ENCODE measurements around the gene HIRA.

The HIRA gene

GRCh38 chr22:19412478-19412877 is 19.1 kb downstream of the HIRA start:
- no peak for DNase-seq (ENCODE audit: low read depth in 2 of 3, low spot score in 2 of 3)

- no peak for DNase-seq (ENCODE audit: low read depth in 2 of 3, low spot score in 2 of 3)
Measured at GRCh38 chr22:19411690-19412045, 19.9 kb downstream of the HIRA start.

DNA sequence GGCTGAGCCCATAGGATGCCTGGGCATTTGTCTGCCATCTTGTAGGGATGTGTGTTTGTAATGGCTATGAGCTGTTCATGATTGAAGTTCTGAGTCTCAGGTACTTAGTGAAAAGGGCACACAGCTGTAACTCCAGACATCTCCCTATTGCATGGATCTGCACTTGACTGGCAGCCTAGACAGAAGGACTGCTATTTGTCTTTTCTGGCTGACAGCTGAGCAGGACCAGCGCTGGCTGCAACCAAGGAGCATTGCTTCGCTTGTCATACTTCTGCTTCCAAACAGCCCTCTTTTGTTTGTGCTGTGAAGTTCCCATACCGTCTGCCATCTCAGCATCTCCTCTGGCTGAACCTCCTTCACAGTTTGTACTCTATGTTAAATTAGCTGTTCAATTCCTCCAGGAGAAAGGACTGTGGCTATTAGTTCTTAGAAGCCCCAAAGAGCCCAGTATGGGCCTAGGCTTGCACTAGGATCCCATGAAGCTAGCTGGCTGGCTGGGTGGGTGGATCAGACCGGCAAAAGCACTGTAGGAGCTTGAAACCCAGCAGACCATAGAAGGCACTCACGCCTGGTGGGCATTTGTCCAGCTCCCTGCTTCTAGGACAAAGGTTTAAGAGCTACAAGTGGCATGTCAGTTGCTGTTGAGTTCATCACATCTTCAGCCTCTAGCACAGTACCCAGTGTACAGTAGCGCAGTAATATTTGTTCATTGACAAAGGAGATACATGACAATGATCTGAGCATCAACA is 20.4 kb downstream of the HIRA start:
- DNase-seq (ENCODE audit: low read depth in 2 of 3, low spot score in 2 of 3), result no peak

DNA sequence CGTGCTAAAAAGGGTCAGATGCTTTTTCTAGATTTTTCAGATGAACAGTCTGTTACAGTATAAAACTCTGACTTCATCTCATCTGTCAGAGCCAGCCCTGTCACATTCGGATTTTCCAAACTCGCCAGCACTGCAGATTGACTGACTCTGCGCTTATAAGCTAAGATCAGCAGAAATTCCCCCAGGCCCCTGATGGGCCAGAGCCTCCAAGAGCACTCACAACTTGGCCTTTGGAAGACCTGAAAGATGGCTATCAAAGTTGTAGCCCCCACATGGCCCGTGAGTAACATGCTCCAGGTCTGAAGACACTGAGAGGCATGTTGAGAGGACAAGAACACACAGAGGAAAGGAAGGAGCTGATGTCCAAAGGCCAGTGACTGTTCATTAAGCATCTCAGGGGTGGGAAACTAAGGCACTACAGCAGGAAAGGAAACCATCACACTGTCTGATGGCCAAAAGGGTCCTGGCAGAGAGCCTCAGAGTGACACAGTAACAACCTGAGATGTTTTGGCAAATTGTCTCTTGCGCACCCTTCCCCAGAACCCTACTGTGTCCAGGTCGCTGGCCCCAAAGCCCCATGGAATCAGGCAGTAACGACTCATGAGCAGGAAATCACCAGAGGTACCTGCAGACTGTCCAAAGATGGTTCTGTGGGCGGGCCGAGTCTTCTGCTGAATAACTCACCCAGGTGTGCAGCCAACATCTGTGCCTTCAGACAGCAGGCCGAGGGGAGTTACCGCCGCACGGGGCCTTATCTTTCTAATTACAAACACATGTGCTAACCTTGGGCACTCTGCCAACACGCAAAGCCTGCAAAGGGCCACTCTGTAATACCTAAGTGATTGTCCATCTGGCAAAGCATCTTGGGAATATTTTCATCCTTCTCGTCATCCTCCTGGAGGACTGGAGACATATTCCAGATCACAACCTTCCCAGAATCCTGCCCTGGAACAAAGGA is 23.6 kb downstream of the HIRA start:
- no peak for DNase-seq (ENCODE audit: low read depth in 2 of 3, low spot score in 2 of 3)

- no peak for DNase-seq (ENCODE audit: low read depth in 2 of 3, low spot score in 2 of 3)
Measured at GRCh38 chr22:19406846-19407245, 24.7 kb downstream of the HIRA start.

- DNase-seq (ENCODE audit: low read depth in 2 of 3, low spot score in 2 of 3), result no peak
Measured at GRCh38 chr22:19406281-19406811, 25.2 kb downstream of the HIRA start.

- DNase-seq (ENCODE audit: low read depth in 2 of 3, low spot score in 2 of 3), result no peak
Measured at GRCh38 chr22:19405652-19406051, 25.9 kb downstream of the HIRA start.

- DNase-seq (ENCODE audit: low read depth in 2 of 3, low spot score in 2 of 3), result no peak
Measured at GRCh38 chr22:19405133-19405532, 26.4 kb downstream of the HIRA start.

- no peak for DNase-seq (ENCODE audit: low read depth in 2 of 3, low spot score in 2 of 3)
Measured at GRCh38 chr22:19404676-19405075, 26.9 kb downstream of the HIRA start.

DNA sequence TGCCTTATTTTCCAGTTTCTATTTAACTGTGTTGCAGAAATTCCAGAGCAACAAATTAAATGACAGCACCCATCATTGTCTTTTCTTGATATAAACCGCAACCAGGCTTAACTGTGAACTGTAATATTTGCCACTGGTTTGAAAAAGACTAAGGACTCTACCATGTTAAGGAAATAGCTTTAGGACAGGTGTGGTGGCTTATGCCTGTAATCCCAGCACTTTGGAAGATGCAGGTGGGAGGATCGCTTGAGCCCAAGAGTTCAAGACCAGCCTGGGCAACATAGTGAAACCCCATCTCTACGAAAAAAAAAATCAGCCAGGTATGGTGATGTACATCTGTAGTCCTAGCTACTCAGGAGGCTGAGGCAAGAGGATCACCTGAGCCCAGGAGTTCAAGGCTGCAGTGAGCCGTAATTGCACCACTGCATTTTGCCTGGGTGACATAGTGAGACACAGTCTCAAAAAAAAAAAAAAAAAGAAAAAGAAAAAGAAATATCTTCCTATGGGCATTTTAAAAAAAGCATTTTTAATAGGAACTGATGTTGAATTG is 28.8 kb downstream of the HIRA start:
- no peak for DNase-seq (ENCODE audit: low read depth in 2 of 3, low spot score in 2 of 3)

DNA sequence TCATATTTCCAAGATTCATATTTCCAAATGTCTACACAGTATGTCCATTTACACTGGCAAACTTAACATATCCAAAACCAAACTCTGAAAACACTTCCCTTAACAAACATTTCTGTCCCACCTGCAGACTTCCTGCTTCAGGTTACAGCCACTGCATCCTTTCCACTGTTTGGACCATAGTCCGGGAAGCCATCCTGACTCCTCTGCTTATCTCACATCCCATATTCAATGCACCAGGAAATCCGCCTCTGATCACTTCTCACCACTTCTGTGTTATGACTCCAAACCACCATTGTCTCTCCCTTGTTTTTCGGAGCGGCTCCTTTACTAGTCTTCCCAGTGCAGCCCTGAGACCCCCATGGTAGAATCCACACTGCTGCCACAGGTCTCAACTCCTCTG is 30.1 kb downstream of the HIRA start:
- DNase-seq (ENCODE audit: low read depth in 2 of 3, low spot score in 2 of 3), result no peak

DNA sequence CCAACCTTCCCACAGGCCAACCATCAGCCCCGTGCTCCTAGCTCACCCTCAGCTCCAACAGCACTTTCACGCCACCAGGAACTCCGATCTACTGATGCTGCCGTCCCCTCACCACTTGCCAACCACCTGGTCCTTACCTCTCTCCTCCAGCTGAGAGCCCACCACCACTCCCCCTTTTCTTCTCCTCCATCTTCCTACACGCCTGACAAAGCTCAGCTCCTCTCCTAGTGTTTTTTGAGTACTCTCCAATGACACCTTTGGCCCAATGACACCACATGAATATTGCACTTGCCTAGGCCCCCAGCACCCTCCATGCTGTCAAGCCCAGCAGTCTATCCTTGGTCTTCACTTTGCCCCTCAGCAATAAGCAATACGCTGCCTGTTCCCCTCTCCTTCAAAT is 30.7 kb downstream of the HIRA start:
- no peak for DNase-seq (ENCODE audit: low read depth in 2 of 3, low spot score in 2 of 3)

DNA sequence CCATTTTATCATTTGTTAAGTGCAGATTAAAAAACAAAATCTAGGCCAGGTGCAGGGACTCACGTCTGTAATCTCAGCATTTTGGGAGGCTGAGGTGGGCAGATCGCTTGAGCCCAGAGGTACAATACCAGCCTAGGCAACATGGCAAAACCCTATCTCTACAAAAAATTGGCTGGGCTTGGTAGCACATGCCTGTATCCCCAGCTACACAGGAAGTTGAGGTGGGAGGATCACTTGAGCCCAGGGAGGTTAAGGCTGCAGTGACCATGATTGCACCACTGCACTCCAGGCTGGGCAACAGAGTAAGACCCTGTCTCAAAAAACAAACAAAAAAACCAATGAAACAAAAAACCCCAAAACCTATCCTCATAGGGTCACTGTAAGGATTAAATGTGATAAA is 32.9 kb downstream of the HIRA start:
- no peak for DNase-seq (ENCODE audit: low read depth in 2 of 3, low spot score in 2 of 3)

DNA sequence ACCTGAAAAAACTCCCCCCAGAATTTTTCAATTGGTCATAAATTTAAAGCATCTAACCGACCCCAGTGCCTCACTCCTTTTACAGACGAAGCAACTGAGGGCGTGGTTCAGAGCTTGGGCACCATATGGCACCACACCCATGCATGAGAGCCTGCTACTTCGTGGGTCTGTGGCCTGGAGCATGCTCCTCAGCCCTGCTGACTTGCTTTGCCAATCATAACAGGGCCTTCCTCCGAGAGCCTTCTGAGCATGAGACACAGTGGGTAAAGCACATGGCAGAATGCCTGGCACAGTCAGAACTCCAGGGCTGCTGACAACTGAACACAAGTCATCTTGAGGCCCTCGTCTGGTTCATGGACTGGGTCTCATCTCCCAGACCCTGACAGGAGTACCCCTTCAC is 33.3 kb downstream of the HIRA start:
- DNase-seq (ENCODE audit: low read depth in 2 of 3, low spot score in 2 of 3), result no peak

DNA sequence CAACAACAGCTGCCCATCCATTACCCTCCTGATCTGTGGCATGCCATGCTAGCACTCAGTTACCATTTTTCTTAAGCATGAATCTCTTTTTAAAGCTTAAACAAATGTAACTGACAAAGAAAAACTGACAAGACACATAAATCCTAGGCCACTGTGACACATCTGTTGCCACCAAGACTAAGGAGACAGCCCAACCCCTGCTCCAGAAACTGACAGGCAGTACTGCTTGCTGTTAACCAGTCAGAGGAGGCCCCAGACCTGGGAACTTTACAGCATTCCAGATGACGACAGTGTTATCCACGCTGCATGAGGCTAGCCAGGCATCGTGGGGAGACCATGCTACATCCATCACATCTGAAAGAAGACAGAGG is 33.8 kb downstream of the HIRA start:
- DNase-seq (ENCODE audit: low read depth in 2 of 3, low spot score in 2 of 3), result no peak

DNA sequence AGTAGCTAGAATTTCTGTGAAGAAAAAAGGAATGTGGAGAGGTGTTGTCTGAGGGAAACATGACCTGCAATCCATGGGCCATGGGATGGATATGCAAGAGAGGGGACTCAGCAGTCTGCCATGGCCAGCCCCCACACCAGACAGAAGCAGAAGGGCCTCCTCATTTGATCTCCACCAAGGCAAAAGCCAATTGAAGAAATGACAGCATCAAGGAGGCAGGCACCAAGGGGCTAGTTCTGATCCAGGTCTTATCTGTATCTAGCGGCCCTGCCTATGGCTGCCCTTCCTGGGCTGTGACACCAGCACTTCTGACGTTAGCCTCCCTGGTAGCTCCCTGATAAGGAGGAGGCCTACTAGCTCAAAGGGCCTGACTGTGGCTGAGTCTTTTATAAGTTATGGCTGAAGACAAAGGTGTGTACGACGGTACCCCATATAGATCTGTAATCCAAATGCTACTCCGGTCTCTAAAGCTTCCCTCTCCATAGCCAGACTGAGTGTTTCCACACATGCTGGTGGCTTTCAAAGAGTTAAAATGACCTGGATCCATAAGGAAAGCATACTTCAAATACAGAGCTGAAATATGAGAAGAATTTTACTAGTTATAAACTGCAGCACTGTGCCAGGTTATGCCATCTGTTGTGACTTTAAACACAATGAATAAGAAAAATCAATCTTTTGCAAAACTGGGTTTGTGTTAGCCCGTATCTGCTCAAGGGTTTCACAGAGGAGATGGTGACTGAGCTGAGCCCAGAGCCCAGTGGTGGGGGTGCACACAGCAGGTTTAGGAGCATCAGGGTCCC is 34.4 kb downstream of the HIRA start:
- DNase-seq (ENCODE audit: low read depth in 2 of 3, low spot score in 2 of 3), result no peak

GRCh38 chr22:19396561-19396933 is 35.0 kb downstream of the HIRA start:
- DNase-seq (ENCODE audit: low read depth in 2 of 3, low spot score in 2 of 3), result no peak

DNA sequence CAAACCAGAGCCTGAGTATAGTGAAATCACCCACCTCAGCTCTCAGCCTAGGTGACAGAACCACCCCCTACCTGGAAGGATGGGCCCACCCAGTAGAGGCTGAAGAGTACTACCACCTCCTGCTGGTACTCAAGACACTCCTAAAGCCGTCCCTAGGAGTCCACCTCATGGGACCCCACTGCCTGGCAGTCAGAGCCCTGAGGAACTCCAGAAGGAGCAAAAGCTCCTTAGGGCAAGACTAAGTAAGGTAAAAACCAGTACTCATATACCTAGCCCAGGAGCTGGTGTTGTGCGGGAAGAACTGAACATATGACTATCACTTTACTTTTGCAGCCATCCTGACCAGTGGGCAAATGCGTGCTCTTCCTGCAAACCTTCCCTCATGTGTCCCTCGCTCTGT is 36.3 kb downstream of the HIRA start:
- no peak for DNase-seq (ENCODE audit: low read depth in 2 of 3, low spot score in 2 of 3)

DNA sequence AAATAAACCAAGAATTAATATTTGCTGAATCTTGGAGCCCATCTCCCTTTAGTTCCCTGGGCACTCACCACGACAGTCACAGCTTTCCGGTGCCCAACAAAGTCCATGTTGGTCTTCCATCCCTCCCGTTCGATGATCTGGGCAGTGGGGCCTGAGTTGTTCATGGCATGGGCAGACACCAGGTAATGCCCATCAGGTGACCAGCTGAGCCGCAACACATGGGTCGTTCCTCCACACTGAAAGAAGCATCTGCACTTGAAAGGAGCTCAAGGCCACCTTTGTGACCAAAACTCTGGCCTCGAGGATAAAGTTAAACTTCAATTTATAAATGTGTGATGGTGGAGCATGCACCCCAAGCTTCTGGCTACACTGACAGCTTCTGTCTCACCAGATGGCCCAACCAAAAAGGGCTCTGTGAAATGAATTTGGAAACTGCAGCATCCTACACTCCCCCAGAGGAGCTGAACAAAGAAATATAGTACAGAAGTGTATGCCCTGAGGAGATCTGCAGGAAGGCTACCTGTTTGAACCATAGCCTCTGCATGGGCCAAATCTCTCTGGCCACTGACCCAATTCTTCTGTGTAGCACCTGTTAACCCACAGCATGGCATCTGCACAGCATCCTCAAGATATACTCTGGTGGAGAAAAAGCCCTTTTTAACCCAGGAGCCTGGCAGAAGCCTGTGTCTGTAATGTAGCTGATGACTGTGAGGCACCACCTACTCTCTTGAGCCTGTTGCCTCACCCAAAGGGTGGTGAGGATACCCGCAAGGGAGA is 37.1 kb downstream of the HIRA start:
- no peak for DNase-seq (ENCODE audit: low read depth in 2 of 3, low spot score in 2 of 3)

GRCh38 chr22:19393704-19394103 is 37.8 kb downstream of the HIRA start:
- DNase-seq (ENCODE audit: low read depth in 2 of 3, low spot score in 2 of 3), result no peak

Measured in activated CD8-positive, alpha-beta memory T cell treated with anti-CD3 and anti-CD28 coated beads for 48 hours (primary cell).